Kidney epithelial cell (primary cell): Measurements from ENCODE around the gene KCNQ1. TPM values are rescaled to one million over a fixed set of nuclear protein-coding genes. Genes with fewer than 3 reads are reported as not detected.

Experiments
- DNase-seq: peaks from one replicate; pipeline ENCODE4 v3.0.0-alpha.2; 2010; ENCODE audit warnings: low read depth
- H3K27me3 ChIP-seq: 2 replicates; pipeline ENCODE4 v1.6.0; 2011; ENCODE audit warnings: low read length; ENCODE audit not compliant: control insufficient read depth, insufficient read depth
- H3K36me3 ChIP-seq: 2 replicates; pipeline ENCODE4 v1.5.1; 2011; ENCODE audit warnings: low read length; ENCODE audit not compliant: control insufficient read depth, insufficient read depth
- H3K4me3 ChIP-seq: 2 replicates; pipeline ENCODE4 v1.5.1; 2011; ENCODE audit warnings: low read depth, mild to moderate bottlenecking, control low read depth, low read length
- total RNA-seq: library from RNA; depleted of rRNA; stranded (reverse); fragments of >200 nt; gene quantifications from 2 replicates; pipeline ENCODE4 v1.2.3, GENCODE V29; 2015
- TF ChIP-seq, protein P1 (sequence below): IDR thresholded peaks from 2 replicates; pipeline ENCODE4 v1.5.1; 2011; ENCODE audit warnings: mild to moderate bottlenecking, moderate library complexity, low read length, control low read depth, inconsistent platforms; ENCODE audit not compliant: insufficient read depth, poor library complexity, severe bottlenecking

KCNQ1 gene
- total RNA-seq, 1 donor from 2014 or later: 2.3 TPM

DNA sequence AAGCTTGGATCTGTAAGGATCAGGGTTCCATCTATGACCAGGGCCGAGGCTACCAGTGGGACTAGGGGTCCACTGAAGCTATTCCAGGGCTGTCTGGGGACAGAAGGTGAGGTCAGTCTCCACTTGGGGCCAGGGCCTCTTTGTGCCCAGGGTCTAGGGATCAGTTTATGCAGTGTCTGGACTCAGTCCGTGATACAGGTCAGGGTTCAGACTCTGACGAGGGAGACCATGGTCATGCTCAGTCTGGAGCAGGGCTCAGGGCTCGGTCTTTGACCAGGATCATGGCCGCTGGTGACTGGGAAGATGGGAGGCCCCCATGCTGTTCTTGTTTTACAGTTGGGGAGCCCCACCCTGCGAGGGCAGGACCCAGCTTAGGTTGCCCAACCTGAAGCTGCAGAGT is 32.5 kb upstream of the KCNQ1 start:
- Histone ChIP-seq H3K36me3 (no peaks in the 10 kb centered on the region), H3K4me3 (no peak overlapping the region), H3K27me3 (peaks cover 37% of the 10 kb centered on the region)
- TF ChIP-seq, protein P1, sequence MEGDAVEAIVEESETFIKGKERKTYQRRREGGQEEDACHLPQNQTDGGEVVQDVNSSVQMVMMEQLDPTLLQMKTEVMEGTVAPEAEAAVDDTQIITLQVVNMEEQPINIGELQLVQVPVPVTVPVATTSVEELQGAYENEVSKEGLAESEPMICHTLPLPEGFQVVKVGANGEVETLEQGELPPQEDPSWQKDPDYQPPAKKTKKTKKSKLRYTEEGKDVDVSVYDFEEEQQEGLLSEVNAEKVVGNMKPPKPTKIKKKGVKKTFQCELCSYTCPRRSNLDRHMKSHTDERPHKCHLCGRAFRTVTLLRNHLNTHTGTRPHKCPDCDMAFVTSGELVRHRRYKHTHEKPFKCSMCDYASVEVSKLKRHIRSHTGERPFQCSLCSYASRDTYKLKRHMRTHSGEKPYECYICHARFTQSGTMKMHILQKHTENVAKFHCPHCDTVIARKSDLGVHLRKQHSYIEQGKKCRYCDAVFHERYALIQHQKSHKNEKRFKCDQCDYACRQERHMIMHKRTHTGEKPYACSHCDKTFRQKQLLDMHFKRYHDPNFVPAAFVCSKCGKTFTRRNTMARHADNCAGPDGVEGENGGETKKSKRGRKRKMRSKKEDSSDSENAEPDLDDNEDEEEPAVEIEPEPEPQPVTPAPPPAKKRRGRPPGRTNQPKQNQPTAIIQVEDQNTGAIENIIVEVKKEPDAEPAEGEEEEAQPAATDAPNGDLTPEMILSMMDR: no peak
- DNase-seq: no peak

DNA sequence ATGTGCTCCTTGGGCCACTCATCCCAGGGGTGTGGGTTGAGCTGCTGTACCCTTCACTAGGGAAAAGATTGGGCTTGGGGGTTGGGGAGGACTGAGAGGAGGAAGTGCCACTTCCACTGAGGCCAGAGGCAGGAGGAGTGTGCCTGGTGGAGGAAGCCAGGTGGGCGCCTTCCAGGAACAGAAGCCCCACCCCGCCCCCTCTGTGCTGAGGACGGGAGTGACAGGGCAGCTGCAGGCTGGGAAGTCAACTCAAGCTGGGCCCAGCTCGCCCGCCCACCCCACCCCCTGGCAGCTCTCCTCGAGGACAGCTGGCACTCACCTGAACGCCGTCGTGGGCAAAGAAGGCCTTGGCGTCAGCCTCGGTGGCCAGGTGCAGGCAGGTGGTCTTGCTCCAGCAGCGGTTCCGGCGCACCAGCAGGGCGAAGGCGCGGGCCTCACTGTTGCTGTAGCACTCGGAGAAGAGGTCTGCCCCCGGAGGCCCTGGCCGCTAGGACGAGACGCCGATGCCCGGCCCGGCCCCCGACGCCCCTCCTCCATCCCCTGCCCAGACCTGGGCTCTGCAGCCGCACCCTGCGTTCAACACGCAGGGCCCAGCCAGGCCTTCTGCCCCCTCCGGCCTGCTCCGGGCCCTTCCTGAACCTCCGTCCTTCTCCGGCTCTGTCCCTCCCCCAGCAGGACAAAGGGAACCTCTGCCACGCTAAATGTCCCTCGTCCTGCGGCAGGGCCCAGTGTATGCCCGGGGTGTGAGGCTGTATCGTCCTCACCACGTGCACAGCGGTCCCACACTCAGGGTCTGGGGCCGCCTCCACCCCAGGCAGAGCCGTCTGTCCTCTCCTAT is 30.8 kb upstream of the KCNQ1 start:
- no peak for DNase-seq
- H3K4me3 ChIP-seq: no peak overlapping the region
- TF ChIP-seq, protein P1: no peak
- no peaks in the 10 kb centered on the region for H3K36me3 ChIP-seq
- peaks cover 30% of the 10 kb centered on the region for H3K27me3 ChIP-seq

DNA sequence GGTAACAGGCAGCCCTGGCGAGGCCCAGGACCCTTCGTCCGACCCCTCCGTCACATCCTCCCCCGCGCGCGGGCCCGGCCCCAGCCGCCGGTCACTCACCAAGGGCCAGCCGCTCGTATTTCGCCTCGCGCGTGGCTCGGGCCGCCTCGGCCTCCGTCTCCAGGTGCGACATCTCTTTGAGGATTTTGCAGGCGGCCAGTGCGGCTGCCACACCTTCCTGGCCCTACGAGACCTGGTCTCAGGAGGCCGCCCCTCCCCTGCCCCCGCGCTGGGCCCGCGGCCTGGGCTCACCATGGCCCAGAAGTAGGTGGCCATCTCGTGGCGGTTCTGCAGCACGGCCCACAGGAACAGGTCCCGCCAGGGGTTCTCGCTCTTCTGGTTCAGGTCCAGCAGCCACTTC is 30.2 kb upstream of the KCNQ1 start:
- Histone ChIP-seq H3K4me3 (no peak overlapping the region), H3K27me3 (peaks cover 24% of the 10 kb centered on the region), H3K36me3 (no peaks in the 10 kb centered on the region)
- TF ChIP-seq, protein P1: no peak
- DNase-seq: no peak

DNA sequence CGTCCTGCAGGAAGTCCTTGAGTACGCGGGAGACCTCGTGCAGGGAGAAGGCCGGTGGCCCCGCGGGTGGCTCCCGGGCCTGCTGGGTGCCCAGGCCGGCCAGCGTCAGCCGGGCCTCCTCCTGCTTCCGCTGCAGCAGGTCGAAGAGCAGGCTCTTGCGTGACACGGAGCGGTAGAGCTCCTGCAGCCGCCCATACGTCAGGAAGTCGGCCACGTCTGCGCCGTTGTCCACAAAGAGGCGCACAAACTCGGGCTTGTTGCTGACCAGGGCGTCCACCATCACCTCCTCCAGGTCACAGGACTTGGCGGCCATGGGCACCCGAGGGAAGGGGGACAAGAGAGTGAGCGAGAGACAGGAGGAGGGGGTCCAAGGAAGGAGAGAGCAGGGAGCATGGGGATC is 29.6 kb upstream of the KCNQ1 start:
- Histone ChIP-seq H3K27me3 (peaks cover 21% of the 10 kb centered on the region), H3K4me3 (no peak overlapping the region), H3K36me3 (no peaks in the 10 kb centered on the region)
- TF ChIP-seq, protein P1: no peak
- no peak for DNase-seq

DNA sequence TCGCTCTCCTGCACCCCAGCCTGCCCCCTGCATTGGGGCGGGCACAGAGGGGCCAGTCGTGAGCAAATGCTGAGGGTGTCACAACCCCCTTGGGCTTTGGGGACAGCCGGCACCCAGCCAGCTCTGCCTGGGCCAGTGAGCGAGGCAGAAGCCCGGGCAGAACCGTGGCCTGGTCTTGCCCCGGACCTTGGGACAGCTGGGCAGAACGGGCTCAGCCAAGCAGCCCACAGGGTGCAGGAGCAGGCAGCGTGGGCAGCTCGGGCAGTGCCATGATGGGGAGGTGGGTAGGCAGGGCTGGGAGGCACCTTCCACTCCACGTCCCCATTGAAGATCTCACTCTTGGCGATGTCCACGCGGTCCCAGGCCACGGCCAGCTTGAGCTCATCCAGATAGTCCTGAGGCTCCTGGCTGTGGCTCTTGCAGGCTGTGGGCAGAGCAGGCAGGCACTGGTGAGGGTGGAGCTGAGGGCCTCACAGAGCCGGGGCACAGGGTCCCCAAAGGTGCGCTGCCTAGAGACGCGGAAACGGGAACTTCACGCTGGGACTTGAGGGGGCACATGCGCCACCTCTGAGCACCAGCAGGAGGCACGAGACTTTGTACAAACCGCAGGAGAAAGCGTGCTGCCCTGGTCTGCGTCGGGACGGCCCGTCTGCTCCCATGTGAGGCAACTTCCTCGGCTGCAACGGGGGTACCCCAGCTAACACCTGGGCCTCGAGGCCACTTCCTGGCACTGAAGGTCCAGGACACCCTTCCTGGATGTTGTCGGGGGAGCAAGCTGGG is 29.0 kb upstream of the KCNQ1 start:
- TF ChIP-seq, protein P1: no peak
- DNase-seq: no peak
- peaks cover 15% of the 10 kb centered on the region for H3K27me3 ChIP-seq
- H3K4me3 ChIP-seq: no peak overlapping the region
- H3K36me3 ChIP-seq: no peaks in the 10 kb centered on the region
